WI38 (cell line): Measurements from ENCODE around the gene MINDY2.
"Not testable (repeated sequence)": the region's sequence is repeated elsewhere in the genome, so short reads cannot be mapped to it uniquely, and the experiment has no call there.

Experiments used
- H3K4me3 ChIP-seq: 2 replicates; pipeline ENCODE4 v1.5.1; 2011; ENCODE audit warnings: low read depth, mild to moderate bottlenecking, control low read depth, low read length
- CTCF ChIP-seq: IDR thresholded peaks from 2 replicates; pipeline ENCODE4 v1.5.1; 2012; ENCODE audit warnings: low read depth, mild to moderate bottlenecking, control low read depth, low read length

Gene MINDY2

GRCh38 chr15:58830556-58830955 is 59.5 kb downstream of the MINDY2 start:
- no peak for TF ChIP-seq CTCF

GRCh38 chr15:58833681-58834426 is 62.8 kb downstream of the MINDY2 start:
- not testable (repeated sequence) for H3K4me3 ChIP-seq

More at GRCh38 chr15:58830556-58830955, 59.5 kb downstream of the MINDY2 start:
- H3K4me3 ChIP-seq = no peak overlapping the region

GRCh38 chr15:58839485-58839884 is 68.4 kb downstream of the MINDY2 start:
- TF ChIP-seq CTCF = no peak
- no peak overlapping the region for H3K4me3 ChIP-seq

- no peak for TF ChIP-seq CTCF
- no peak overlapping the region for H3K4me3 ChIP-seq
Observed at GRCh38 chr15:58840048-58840447, 68.9 kb downstream of the MINDY2 start.

GRCh38 chr15:58842713-58843396 is 71.8 kb downstream of the MINDY2 start:
- no peak for TF ChIP-seq CTCF
- H3K4me3 ChIP-seq = no peak overlapping the region

GRCh38 chr15:58851205-58851604 is 80.1 kb downstream of the MINDY2 start:
- not testable (repeated sequence) for H3K4me3 ChIP-seq

GRCh38 chr15:58852347-58852746 is 81.2 kb downstream of the MINDY2 start:
- no peak overlapping the region for H3K4me3 ChIP-seq
- no peak for TF ChIP-seq CTCF

- no peak for TF ChIP-seq CTCF
- no peak overlapping the region for H3K4me3 ChIP-seq
Observed at GRCh38 chr15:58854593-58854992, 83.5 kb downstream of the MINDY2 start.
